Esophagus squamous epithelium (tissue), 4 donors: ENCODE measurements around the gene RNASE1.

Source experiments
- POLR2A ChIP-seq, 4 donors: fragments of 450-650 bp; IDR thresholded peaks; one replicate each; pipeline ENCODE4 v1.6.1; 2017; ENCODE audit warnings: antibody characterized with exemption in 4 of 4, mild to moderate bottlenecking in 4 of 4, moderate library complexity in 3 of 4
- TF ChIP-seq, protein P1 (sequence below), 6 experiments: fragments of 450-650 bp in 4 of 6; fragments of 200-600 bp in 2 of 6; sonication (generic) in 2 of 6; IDR thresholded peaks; one replicate each; pipeline ENCODE4 v1.5.1; 2016 to 2019; ENCODE audit warnings: antibody characterized with exemption in 6 of 6, mild to moderate bottlenecking in 4 of 6, moderate library complexity in 4 of 6

DNA sequence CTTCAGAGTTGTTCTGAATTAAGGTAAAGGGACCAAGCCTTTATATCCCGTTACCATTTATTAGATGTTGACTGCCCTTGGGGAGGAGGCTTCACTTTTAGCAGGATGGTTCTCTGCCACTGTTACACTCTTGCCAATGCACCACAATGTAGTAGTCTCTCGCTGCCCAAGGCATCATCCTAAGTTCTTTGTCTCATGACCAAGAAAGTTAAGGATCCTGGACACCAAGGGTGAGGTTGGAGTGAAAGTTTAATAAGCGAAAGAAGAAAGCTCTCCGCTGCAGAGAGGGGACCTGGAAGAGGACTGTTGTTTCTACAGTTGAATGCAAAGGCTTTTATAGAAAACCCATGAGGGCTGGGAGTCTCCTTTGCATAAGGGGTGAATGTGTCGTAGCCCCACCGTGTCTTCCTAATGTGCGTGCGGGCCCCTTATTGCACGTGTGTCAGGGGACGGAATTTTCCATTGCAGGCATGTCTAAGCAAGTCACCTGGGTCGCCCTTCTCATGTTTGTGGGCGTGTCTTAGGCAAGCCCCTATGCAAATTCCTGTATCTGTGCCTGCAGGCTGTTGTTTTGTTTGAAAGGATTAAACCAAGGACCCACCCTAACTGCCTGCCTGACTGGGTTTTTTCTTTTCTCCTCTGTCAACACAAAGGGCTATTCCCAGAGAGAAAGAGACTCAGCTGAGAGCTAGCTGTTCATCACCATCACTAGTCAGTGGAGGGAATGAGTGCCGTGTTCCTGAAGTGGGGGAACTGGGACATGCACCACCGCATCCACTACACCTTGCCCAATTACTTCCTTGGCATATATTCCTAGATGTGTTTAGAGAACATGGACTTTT lies 17.6 kb upstream of the RNASE1 start:
- TF ChIP-seq, protein P1, sequence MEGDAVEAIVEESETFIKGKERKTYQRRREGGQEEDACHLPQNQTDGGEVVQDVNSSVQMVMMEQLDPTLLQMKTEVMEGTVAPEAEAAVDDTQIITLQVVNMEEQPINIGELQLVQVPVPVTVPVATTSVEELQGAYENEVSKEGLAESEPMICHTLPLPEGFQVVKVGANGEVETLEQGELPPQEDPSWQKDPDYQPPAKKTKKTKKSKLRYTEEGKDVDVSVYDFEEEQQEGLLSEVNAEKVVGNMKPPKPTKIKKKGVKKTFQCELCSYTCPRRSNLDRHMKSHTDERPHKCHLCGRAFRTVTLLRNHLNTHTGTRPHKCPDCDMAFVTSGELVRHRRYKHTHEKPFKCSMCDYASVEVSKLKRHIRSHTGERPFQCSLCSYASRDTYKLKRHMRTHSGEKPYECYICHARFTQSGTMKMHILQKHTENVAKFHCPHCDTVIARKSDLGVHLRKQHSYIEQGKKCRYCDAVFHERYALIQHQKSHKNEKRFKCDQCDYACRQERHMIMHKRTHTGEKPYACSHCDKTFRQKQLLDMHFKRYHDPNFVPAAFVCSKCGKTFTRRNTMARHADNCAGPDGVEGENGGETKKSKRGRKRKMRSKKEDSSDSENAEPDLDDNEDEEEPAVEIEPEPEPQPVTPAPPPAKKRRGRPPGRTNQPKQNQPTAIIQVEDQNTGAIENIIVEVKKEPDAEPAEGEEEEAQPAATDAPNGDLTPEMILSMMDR (IDR thresholded peaks at IDR 0.05) = no peak
- TF ChIP-seq POLR2A (IDR thresholded peaks at IDR 0.05) = no peak
